Panc1 (cell line): ENCODE results near the gene MED12L. TPM values are rescaled to one million over a fixed set of nuclear protein-coding genes. Genes with fewer than 3 reads are reported as not detected.

Experiments
- ATAC-seq: fragments of 200-7000 bp; cut with Tn5 transposase; 2 replicates; pipeline ENCODE4 v1.9.1; 2020; ENCODE audit warnings: mild to moderate bottlenecking, moderate library complexity
- BruUV-seq: library from RNA; stranded (reverse); fragments of 400-500 nt; replicated peaks from 2 replicates; lab custom pipeline; 2021; lab: Mats Ljungman, UMichigan
- CTCF ChIA-PET: fragments of 300-600 bp; sonication (Branson Sonifier 250); formaldehyde crosslinking; loops from one replicate; lab custom pipeline; 2022; ENCODE audit warnings: antibody characterized with exemption; lab: Charles Lee
- POLR2A ChIA-PET: fragments of 300-600 bp; sonication (Branson Sonifier 250); formaldehyde crosslinking; loops from one replicate; lab custom pipeline; 2022; ENCODE audit warnings: antibody characterized with exemption; lab: Charles Lee
- DNase-seq: peaks from one replicate; pipeline ENCODE4 v3.0.0-alpha.2; 2010; ENCODE audit warnings: low read depth, low spot score
- H3K27ac ChIP-seq: 2 replicates; pipeline ENCODE4 v1.5.1; 2011; ENCODE audit warnings: mild to moderate bottlenecking, low read length, inconsistent platforms
- H3K27me3 ChIP-seq: fragments of 200-500 bp; sonication (Bioruptor generic); 2 replicates; pipeline ENCODE4 v1.6.0; 2014; ENCODE audit warnings: low read length, inconsistent platforms; ENCODE audit not compliant: control insufficient read depth, insufficient read depth
- H3K36me3 ChIP-seq: fragments of 200-500 bp; sonication (Bioruptor generic); 2 replicates; pipeline ENCODE4 v1.5.1; 2014; ENCODE audit warnings: inconsistent platforms, mild to moderate bottlenecking, low read length, moderate library complexity; ENCODE audit not compliant: control insufficient read depth, insufficient read depth
- H3K4me1 ChIP-seq: 2 replicates; pipeline ENCODE4 v1.5.1; 2011; ENCODE audit warnings: inconsistent platforms, mild to moderate bottlenecking, low read length, moderate library complexity; ENCODE audit not compliant: control insufficient read depth, insufficient read depth
- H3K4me3 ChIP-seq, 2 experiments: 2 replicates each; pipeline ENCODE4 v1.5.1; 2011 to 2012; ENCODE audit warnings: low read depth in 2 of 2, low read length in 2 of 2, mild to moderate bottlenecking in 2 of 2, inconsistent platforms in 1 of 2, moderate library complexity in 1 of 2
- H3K9me3 ChIP-seq: fragments of 200-500 bp; sonication (Bioruptor generic); 2 replicates; pipeline ENCODE4 v1.5.1; 2014; ENCODE audit warnings: low read depth, mild to moderate bottlenecking, inconsistent platforms, low read length, moderate library complexity; ENCODE audit not compliant: control insufficient read depth, insufficient read depth
- CTCF ChIP-seq: fragments of 450-650 bp; IDR thresholded peaks from 2 replicates; pipeline ENCODE4 v1.5.1; 2017; ENCODE audit warnings: mild to moderate bottlenecking
- REST ChIP-seq, 2 experiments: IDR thresholded peaks; 2 replicates each; pipeline ENCODE4 v1.6.1; 2011 to 2012; ENCODE audit warnings: low read depth in 2 of 2, control low read depth in 1 of 2, low read length in 1 of 2, mild to moderate bottlenecking in 1 of 2, moderate library complexity in 1 of 2; ENCODE audit not compliant: insufficient read depth in 1 of 2
- in situ Hi-C: cut with HindIII; loops from 2 replicates; pipeline ENCODE4 v1.10.0; 2016; ENCODE audit warnings: low sequenced_read_pairs, low pct_unique_long_range_greater_than_20kb
- intact Hi-C: fragments of 100-400 bp; cut with micrococcal nuclease; formaldehyde crosslinking; loops from one replicate; pipeline ENCODE4 v1.10.0; 2022; ENCODE audit not compliant: unreplicated experiment
- total RNA-seq: library from RNA; stranded (reverse); gene quantifications from one replicate; pipeline ENCODE4 v1.2.1, GENCODE V29; 2021; ENCODE audit not compliant: unreplicated experiment

Gene MED12L
- total RNA-seq, 1 experiment from 2014 or later: 2.8 TPM

GRCh38 chr3:151301787-151302186 lies 216.3 kb downstream of the MED12L start:
- intact Hi-C loops: no loop called here
- CTCF ChIA-PET: no interaction called here
- no TSS peak for BruUV-seq
- Histone ChIP-seq H3K27me3 (no peaks in the 10 kb centered on the region), H3K36me3 (no peaks in the 10 kb centered on the region), H3K4me3 (no peak overlapping the region), H3K9me3 (no peaks in the 10 kb centered on the region), H3K27ac (no peak overlapping the region), H3K4me1 (no peaks in the 10 kb centered on the region)
- POLR2A ChIA-PET: no interaction called here
- DNase-seq (no peak), ATAC-seq (no peak)
- in situ Hi-C loops: no loop called here
- TF ChIP-seq CTCF: no peak
- no peak for TF ChIP-seq REST (IDR thresholded peaks at IDR 0.05; ENCODE audit: insufficient read depth in 1 of 2, low read depth in 2 of 2, low read length in 1 of 2)

GRCh38 chr3:151303751-151304150 lies 218.3 kb downstream of the MED12L start:
- no peaks in the 10 kb centered on the region for H3K9me3 ChIP-seq
- TF ChIP-seq REST (IDR thresholded peaks at IDR 0.05; ENCODE audit: insufficient read depth in 1 of 2, low read depth in 2 of 2, low read length in 1 of 2): no peak
- H3K27ac ChIP-seq: no peak overlapping the region
- no TSS peak for BruUV-seq
- H3K4me1 ChIP-seq: no peaks in the 10 kb centered on the region
- no peaks in the 10 kb centered on the region for H3K36me3 ChIP-seq
- in situ Hi-C loops (no loop called here), intact Hi-C loops (no loop called here)
- H3K27me3 ChIP-seq: no peaks in the 10 kb centered on the region
- no peak for ATAC-seq
- POLR2A ChIA-PET: no interaction called here
- DNase-seq: no peak
- H3K4me3 ChIP-seq: no peak overlapping the region
- CTCF ChIA-PET: no interaction called here
